GM10266 (cell line): ENCODE data around the gene PSD2.

Source experiments
- DNase-seq: peaks from one replicate; pipeline ENCODE4 v3.0.0; 2012; ENCODE audit errors: extremely low spot score
- TF ChIP-seq, protein P1 (sequence below): IDR thresholded peaks from 2 replicates; pipeline ENCODE4 v1.5.1; 2012; ENCODE audit warnings: mild to moderate bottlenecking, low read depth; ENCODE audit not compliant: control insufficient read depth, insufficient read depth; ENCODE audit errors: missing control alignments

PSD2 gene

DNA sequence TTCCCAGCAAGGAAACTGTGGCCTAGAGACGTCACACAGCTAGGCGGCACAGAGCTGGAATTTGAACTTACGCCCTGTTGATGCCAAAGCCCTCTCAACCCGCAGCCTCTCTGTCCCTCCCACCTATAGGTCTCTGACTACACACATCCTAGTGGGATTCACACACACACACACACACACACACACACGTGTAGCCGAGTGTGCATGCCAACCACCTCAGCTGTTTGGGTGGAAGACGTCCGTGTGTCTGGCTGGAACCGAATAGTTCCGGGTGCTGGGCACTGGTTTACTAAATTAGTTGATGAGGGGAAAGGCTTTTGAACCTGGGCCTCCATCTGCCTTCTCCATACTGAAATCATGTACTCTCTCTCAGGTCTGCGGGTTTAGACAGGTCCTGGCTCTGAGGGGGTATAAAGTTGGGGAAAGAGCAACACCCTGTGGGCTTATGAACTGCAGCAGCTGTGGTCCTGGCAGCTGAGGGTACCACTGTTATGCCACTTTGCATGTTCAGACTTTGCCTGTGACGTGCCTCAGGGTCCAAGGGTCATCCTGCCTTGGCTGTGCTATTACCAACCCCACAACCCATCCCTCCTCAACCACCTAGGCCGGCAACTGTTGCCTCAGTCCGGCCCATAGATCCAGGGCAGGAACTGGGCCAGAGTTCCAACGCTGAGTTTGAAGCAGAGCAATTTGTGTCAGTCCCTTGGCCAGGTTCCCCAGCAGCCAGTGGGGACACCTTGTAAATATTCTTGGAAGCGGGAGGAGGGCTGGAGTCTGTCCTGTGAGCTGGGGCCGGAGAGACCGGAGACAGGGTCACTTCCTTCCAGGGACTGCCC is 50.5 kb downstream of the PSD2 start:
- DNase-seq = no peak
- TF ChIP-seq, protein P1, sequence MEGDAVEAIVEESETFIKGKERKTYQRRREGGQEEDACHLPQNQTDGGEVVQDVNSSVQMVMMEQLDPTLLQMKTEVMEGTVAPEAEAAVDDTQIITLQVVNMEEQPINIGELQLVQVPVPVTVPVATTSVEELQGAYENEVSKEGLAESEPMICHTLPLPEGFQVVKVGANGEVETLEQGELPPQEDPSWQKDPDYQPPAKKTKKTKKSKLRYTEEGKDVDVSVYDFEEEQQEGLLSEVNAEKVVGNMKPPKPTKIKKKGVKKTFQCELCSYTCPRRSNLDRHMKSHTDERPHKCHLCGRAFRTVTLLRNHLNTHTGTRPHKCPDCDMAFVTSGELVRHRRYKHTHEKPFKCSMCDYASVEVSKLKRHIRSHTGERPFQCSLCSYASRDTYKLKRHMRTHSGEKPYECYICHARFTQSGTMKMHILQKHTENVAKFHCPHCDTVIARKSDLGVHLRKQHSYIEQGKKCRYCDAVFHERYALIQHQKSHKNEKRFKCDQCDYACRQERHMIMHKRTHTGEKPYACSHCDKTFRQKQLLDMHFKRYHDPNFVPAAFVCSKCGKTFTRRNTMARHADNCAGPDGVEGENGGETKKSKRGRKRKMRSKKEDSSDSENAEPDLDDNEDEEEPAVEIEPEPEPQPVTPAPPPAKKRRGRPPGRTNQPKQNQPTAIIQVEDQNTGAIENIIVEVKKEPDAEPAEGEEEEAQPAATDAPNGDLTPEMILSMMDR = no peak

GRCh38 chr5:139847091-139847490 is 51.5 kb downstream of the PSD2 start:
- TF ChIP-seq, protein P1 = no peak
- DNase-seq = no peak

GRCh38 chr5:139847790-139848507 is 52.3 kb downstream of the PSD2 start:
- TF ChIP-seq, protein P1 = no peak
- peak; percentile 84 for DNase-seq

DNA sequence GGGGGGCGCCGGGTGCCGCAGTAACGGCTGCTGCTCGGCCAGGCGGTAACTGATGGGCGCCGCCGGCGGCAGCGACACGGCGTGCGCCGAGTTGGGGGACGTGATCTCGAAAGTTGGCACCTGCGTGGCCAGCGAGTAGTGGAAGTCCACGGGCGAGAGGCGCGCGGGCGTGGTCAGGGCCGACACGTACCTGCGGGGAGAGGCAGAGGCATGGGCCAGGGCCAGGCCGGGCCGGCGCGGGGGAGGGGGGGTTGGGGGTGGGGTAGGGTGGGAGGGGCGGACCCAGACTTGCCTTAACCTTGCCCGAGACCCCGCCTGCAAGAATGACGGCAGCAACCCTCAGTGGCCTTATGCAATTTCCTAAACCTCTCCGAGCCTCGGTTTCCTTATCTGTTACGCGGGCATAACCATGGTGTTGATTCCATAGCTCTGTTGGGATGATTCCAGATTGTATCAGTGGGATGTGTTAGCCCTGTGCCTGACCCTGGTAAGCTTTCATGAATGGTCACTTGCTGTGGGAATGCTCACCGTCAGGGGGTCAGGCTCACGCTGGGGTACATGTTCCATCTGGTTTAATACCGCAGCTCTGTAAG is 53.0 kb downstream of the PSD2 start:
- no peak for DNase-seq
- TF ChIP-seq, protein P1 = no peak

- TF ChIP-seq, protein P1 = no peak
- no peak for DNase-seq
Observed at GRCh38 chr5:139849501-139849900, 53.9 kb downstream of the PSD2 start.

DNA sequence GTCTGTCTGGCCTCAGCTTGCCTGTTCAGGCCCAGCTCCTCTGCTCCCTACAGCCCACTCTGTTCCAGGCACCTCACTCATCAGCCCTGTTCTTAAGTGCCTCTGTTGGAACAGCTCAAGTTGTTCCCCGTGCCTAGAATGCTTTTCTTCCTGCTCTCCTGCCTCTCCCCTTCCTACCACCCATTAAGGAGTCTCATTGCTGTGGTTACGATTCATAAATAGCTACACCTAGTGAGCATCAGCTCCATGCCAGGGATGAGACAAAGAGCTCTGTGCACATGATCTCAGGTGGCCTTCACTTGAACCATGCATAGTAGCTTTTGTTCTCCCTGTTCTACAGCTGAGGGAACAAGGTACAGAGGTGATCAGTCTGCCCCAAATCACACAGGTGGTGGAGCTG is 54.3 kb downstream of the PSD2 start:
- TF ChIP-seq, protein P1 = no peak

More for the DNA sequence above, 54.3 kb downstream of the PSD2 start:
- no peak for DNase-seq
